Astrocyte (in vitro differentiated cells and primary cell): ENCODE measurements around the gene NME7. TPM values are rescaled to one million over a fixed set of nuclear protein-coding genes. Genes with fewer than 3 reads are reported as not detected.

Experiments
- DNase-seq: peaks from one replicate; pipeline ENCODE4 v3.0.0-alpha.2; 2010; ENCODE audit warnings: low read depth
- FAIRE-seq: peaks from 2 replicates; lab custom pipeline; 2011; peaks lifted over from hg19 to GRCh38; lab: Jason Lieb, UNC
- H2AFZ ChIP-seq: 2 replicates; pipeline ENCODE4 v1.6.0; 2012; ENCODE audit warnings: low read depth, low read length, inconsistent platforms
- H3K27ac ChIP-seq: 2 replicates; pipeline ENCODE4 v1.5.1; 2011; ENCODE audit warnings: low read depth, low read length, inconsistent platforms
- H3K27me3 ChIP-seq: 2 replicates; pipeline ENCODE4 v1.6.0; 2011; ENCODE audit warnings: low read length, inconsistent platforms; ENCODE audit not compliant: insufficient read depth
- H3K36me3 ChIP-seq: 2 replicates; pipeline ENCODE4 v1.5.1; 2011; ENCODE audit warnings: low read length, inconsistent platforms; ENCODE audit not compliant: insufficient read depth
- H3K4me1 ChIP-seq: 2 replicates; pipeline ENCODE4 v1.5.1; 2011; ENCODE audit warnings: low read length, inconsistent platforms; ENCODE audit not compliant: insufficient read depth
- H3K4me2 ChIP-seq: 2 replicates; pipeline ENCODE4 v1.6.0; 2012; ENCODE audit warnings: low read length, inconsistent platforms
- H3K4me3 ChIP-seq: 2 replicates; pipeline ENCODE4 v1.5.1; 2011; ENCODE audit warnings: low read depth, mild to moderate bottlenecking, low read length, inconsistent platforms; ENCODE audit not compliant: insufficient read depth
- H3K79me2 ChIP-seq: 2 replicates; pipeline ENCODE4 v1.6.0; 2012; ENCODE audit warnings: mild to moderate bottlenecking, low read length, inconsistent platforms; ENCODE audit not compliant: insufficient read depth
- H3K9ac ChIP-seq: 2 replicates; pipeline ENCODE4 v1.6.0; 2012; ENCODE audit warnings: mild to moderate bottlenecking, low read length, inconsistent platforms
- H3K9me3 ChIP-seq: 2 replicates; pipeline ENCODE4 v1.5.1; 2012; ENCODE audit warnings: low read depth, mild to moderate bottlenecking, low read length, inconsistent platforms; ENCODE audit not compliant: insufficient read depth
- H4K20me1 ChIP-seq: 2 replicates; pipeline ENCODE4 v1.6.0; 2012; ENCODE audit warnings: low read length, inconsistent platforms; ENCODE audit not compliant: insufficient read depth
- H3K27ac Mint-ChIP-seq: one replicate; pipeline ENCODE4 v1.8.0; 2021; ENCODE audit warnings: mild to moderate bottlenecking, mixed read lengths; ENCODE audit not compliant: unreplicated experiment
- H3K27me3 Mint-ChIP-seq: one replicate; pipeline ENCODE4 v1.8.0; 2021; ENCODE audit warnings: low read depth, mixed read lengths; ENCODE audit not compliant: unreplicated experiment
- H3K36me3 Mint-ChIP-seq: one replicate; pipeline ENCODE4 v1.8.0; 2021; ENCODE audit warnings: low read depth, mixed read lengths; ENCODE audit not compliant: unreplicated experiment
- H3K4me1 Mint-ChIP-seq: one replicate; pipeline ENCODE4 v1.8.0; 2021; ENCODE audit warnings: low read depth, mixed read lengths; ENCODE audit not compliant: unreplicated experiment
- H3K4me3 Mint-ChIP-seq: one replicate; pipeline ENCODE4 v1.8.0; 2021; ENCODE audit warnings: mild to moderate bottlenecking, moderate library complexity, mixed read lengths; ENCODE audit not compliant: unreplicated experiment
- H3K9me3 Mint-ChIP-seq: one replicate; pipeline ENCODE4 v1.8.0; 2021; ENCODE audit warnings: mild to moderate bottlenecking, mixed read lengths; ENCODE audit not compliant: unreplicated experiment
- CTCF ChIP-seq: IDR thresholded peaks from 2 replicates; pipeline ENCODE4 v1.5.1; 2011; ENCODE audit warnings: low read depth, mild to moderate bottlenecking, inconsistent platforms, low read length, moderate library complexity; ENCODE audit not compliant: insufficient read depth
- EZH2 ChIP-seq: IDR thresholded peaks from 2 replicates; pipeline ENCODE4 v1.6.1; 2012; ENCODE audit warnings: mild to moderate bottlenecking, low read length, inconsistent platforms; ENCODE audit not compliant: insufficient read depth
- total RNA-seq: library from RNA; stranded (reverse); gene quantifications from 2 replicates; pipeline ENCODE4 v1.2.1, GENCODE V29; 2021

The NME7 gene
- total RNA-seq, 1 donor from 2014 or later: 21.2 TPM

- peaks cover 12% of the 10 kb centered on the region for H3K4me1 Mint-ChIP-seq
- no peaks in the 10 kb centered on the region for H3K9me3 ChIP-seq
- no peak for FAIRE-seq
Measured at GRCh38 chr1:169094897-169095569, 272.6 kb downstream of the NME7 start.

GRCh38 chr1:169092399-169092798 lies 275.2 kb downstream of the NME7 start:
- Mint-ChIP-seq H3K4me3 (no peak overlapping the region), H3K9me3 (no peaks in the 10 kb centered on the region), H3K27me3 (peaks cover 2% of the 10 kb centered on the region), H3K36me3 (no peaks in the 10 kb centered on the region), H3K27ac (no peak overlapping the region), H3K4me1 (peaks cover 5% of the 10 kb centered on the region)
- DNase-seq (no peak), FAIRE-seq (no peak)
- Histone ChIP-seq H4K20me1 (no peaks in the 10 kb centered on the region), H3K4me2 (no peak overlapping the region), H3K4me1 (no peaks in the 10 kb centered on the region), H3K9ac (no peak overlapping the region), H2AFZ (no peak overlapping the region), H3K9me3 (no peaks in the 10 kb centered on the region), H3K4me3 (no peak overlapping the region), H3K27ac (no peak overlapping the region), H3K36me3 (no peaks in the 10 kb centered on the region), H3K27me3 (no peaks in the 10 kb centered on the region), H3K79me2 (no peaks in the 10 kb centered on the region)
- no peak for TF ChIP-seq CTCF
- no peak for TF ChIP-seq EZH2

More at GRCh38 chr1:169094897-169095569, 272.6 kb downstream of the NME7 start:
- Histone ChIP-seq H3K79me2 (no peaks in the 10 kb centered on the region), H4K20me1 (no peaks in the 10 kb centered on the region), H3K9ac (no peak overlapping the region), H3K4me3 (no peak overlapping the region), H3K4me1 (no peaks in the 10 kb centered on the region), H3K27ac (no peak overlapping the region), H3K4me2 (no peak overlapping the region), H2AFZ (no peak overlapping the region), H3K27me3 (no peaks in the 10 kb centered on the region), H3K36me3 (no peaks in the 10 kb centered on the region)
- Mint-ChIP-seq H3K27me3 (no peaks in the 10 kb centered on the region), H3K27ac (no peak overlapping the region), H3K36me3 (no peaks in the 10 kb centered on the region), H3K9me3 (no peaks in the 10 kb centered on the region), H3K4me3 (no peak overlapping the region)
- DNase-seq: no peak
- TF ChIP-seq CTCF: no peak
- TF ChIP-seq EZH2: no peak

GRCh38 chr1:169091480-169091941 lies 276.1 kb downstream of the NME7 start:
- H3K4me1 Mint-ChIP-seq: peaks cover 8% of the 10 kb centered on the region
- no peak overlapping the region for H3K9ac ChIP-seq
- H3K4me2 ChIP-seq: no peak overlapping the region
- no peak overlapping the region for H2AFZ ChIP-seq
- TF ChIP-seq CTCF: no peak
- TF ChIP-seq EZH2: no peak
- H4K20me1 ChIP-seq: no peaks in the 10 kb centered on the region
- H3K27me3 Mint-ChIP-seq: peaks cover 2% of the 10 kb centered on the region
- H3K36me3 ChIP-seq: no peaks in the 10 kb centered on the region
- H3K9me3 ChIP-seq: no peaks in the 10 kb centered on the region
- no peaks in the 10 kb centered on the region for H3K4me1 ChIP-seq
- no peak overlapping the region for H3K27ac ChIP-seq
- no peak overlapping the region for H3K4me3 Mint-ChIP-seq
- H3K27me3 ChIP-seq: no peaks in the 10 kb centered on the region
- H3K9me3 Mint-ChIP-seq: no peaks in the 10 kb centered on the region
- DNase-seq (no peak), FAIRE-seq (no peak)
- H3K79me2 ChIP-seq: no peaks in the 10 kb centered on the region
- H3K36me3 Mint-ChIP-seq: no peaks in the 10 kb centered on the region
- no peak overlapping the region for H3K4me3 ChIP-seq
- peak overlapping the region; percentile 20 for H3K27ac Mint-ChIP-seq
